Calu3 (cell line): ENCODE measurements around the gene TLCD2. TPM values are rescaled to one million over a fixed set of nuclear protein-coding genes. Genes with fewer than 3 reads are reported as not detected.

Experiments
- Bru-seq: library from RNA; stranded (reverse); fragments of 400-500 nt; gene quantifications from one replicate; lab custom pipeline; 2021; lab: Mats Ljungman, UMichigan
- BruChase-seq, 2 experiments: library from RNA; stranded (reverse); fragments of 400-500 nt; gene quantifications; one replicate each; lab custom pipeline; 2021; lab: Mats Ljungman, UMichigan
- BruUV-seq: library from RNA; stranded (reverse); fragments of 400-500 nt; replicated peaks from 2 replicates; lab custom pipeline; 2021; lab: Mats Ljungman, UMichigan
- CTCF ChIA-PET: fragments of 300-600 bp; sonication (Branson Sonifier 250); formaldehyde crosslinking; loops from one replicate; lab custom pipeline; 2022; ENCODE audit warnings: antibody characterized with exemption; lab: Charles Lee
- DNase-seq: peaks from one replicate; pipeline ENCODE4 v3.0.0; 2022
- H3K27ac Mint-ChIP-seq: one replicate; pipeline ENCODE4 v1.8.0; 2022; ENCODE audit warnings: mixed read lengths; ENCODE audit not compliant: unreplicated experiment
- H3K27me3 Mint-ChIP-seq: one replicate; pipeline ENCODE4 v1.8.0; 2022; ENCODE audit warnings: mixed read lengths; ENCODE audit not compliant: unreplicated experiment
- H3K36me3 Mint-ChIP-seq: one replicate; pipeline ENCODE4 v1.8.0; 2022; ENCODE audit warnings: mild to moderate bottlenecking, moderate library complexity, mixed read lengths; ENCODE audit not compliant: insufficient read depth, unreplicated experiment
- H3K4me1 Mint-ChIP-seq: one replicate; pipeline ENCODE4 v1.8.0; 2022; ENCODE audit warnings: mild to moderate bottlenecking, low read depth, mixed read lengths; ENCODE audit not compliant: unreplicated experiment
- H3K4me3 Mint-ChIP-seq: one replicate; pipeline ENCODE4 v1.8.0; 2022; ENCODE audit warnings: mild to moderate bottlenecking, low read depth, moderate library complexity, mixed read lengths; ENCODE audit not compliant: unreplicated experiment
- H3K9me3 Mint-ChIP-seq: one replicate; pipeline ENCODE4 v1.8.0; 2022; ENCODE audit warnings: low read depth, mixed read lengths; ENCODE audit not compliant: unreplicated experiment
- CTCF ChIP-seq: fragments of 200-600 bp; IDR thresholded peaks from one replicate; pipeline ENCODE4 v1.8.0; 2022; ENCODE audit warnings: antibody characterized with exemption; ENCODE audit not compliant: unreplicated experiment
- intact Hi-C: fragments of 100-400 bp; cut with micrococcal nuclease; formaldehyde crosslinking; loops from one replicate; pipeline ENCODE4 v1.10.0; 2022; ENCODE audit not compliant: unreplicated experiment
- long read RNA-seq: library from polyadenylated mRNA; stranded (forward); transcript quantifications from one replicate; pipeline ENCODE4 v2.0.0, GENCODE V29; 2022
- total RNA-seq: library from RNA; stranded (reverse); gene quantifications from 2 replicates; pipeline ENCODE4 v1.2.3, GENCODE V29; 2022

TLCD2 gene
- total RNA-seq (5.9 and 6.7 TPM in 2 replicates), Bru-seq, nascent RNA (percentile 59 among the genes with signal in this experiment), BruChase-seq, experiment 1, labeled RNA remaining after a 6-hour chase (percentile 84 among the genes with signal in this experiment), BruChase-seq, experiment 2, labeled RNA remaining after a 2-hour chase (percentile 72 among the genes with signal in this experiment)
- long read RNA-seq, full-length matches to known transcripts = 1 of 2 reads
- long read RNA-seq, partial matches to known transcripts = 0 of 2 reads
- long read RNA-seq, other reads (novel, unspliced or antisense) = 1 of 2 reads

GRCh38 chr17:1709971-1710806, at the start of gene TLCD2:
Gene TLCD2 (minus strand): TSS chr17:1710377. CDS start chr17:1710242, 135 bp downstream.
- H3K9me3 Mint-ChIP-seq = no peaks in the 10 kb centered on the region
- DNase-seq = peak; percentile 75
- BruUV-seq = no TSS peak
- peak within 1 kb of the TSS; percentile 74 for H3K4me3 Mint-ChIP-seq
- no peak for TF ChIP-seq CTCF
- intact Hi-C loops = no loop called here
- H3K27ac Mint-ChIP-seq = peak within 1 kb of the TSS; percentile 63
- peaks cover 9% of the 10 kb centered on the region for H3K27me3 Mint-ChIP-seq
- H3K4me1 Mint-ChIP-seq = peaks cover 9% of the 10 kb centered on the region
- peaks cover 60% of the 10 kb centered on the region for H3K36me3 Mint-ChIP-seq
- CTCF ChIA-PET = no interaction called here

- H3K9me3 Mint-ChIP-seq = no peaks in the 10 kb centered on the region
- CTCF ChIA-PET = no interaction called here
- TF ChIP-seq CTCF = no peak
Observed at GRCh38 chr17:1759529-1759928, 49.4 kb upstream of the TLCD2 start.

GRCh38 chr17:1758807-1759206, 48.6 kb upstream of the TLCD2 start:
- TF ChIP-seq CTCF = no peak
- Mint-ChIP-seq H3K27me3 (peaks cover 12% of the 10 kb centered on the region), H3K27ac (no peak overlapping the region), H3K4me3 (no peak overlapping the region), H3K36me3 (no peaks in the 10 kb centered on the region), H3K4me1 (no peaks in the 10 kb centered on the region), H3K9me3 (no peaks in the 10 kb centered on the region)
- DNase-seq = no peak
- no TSS peak for BruUV-seq
- intact Hi-C loops = no loop called here
- CTCF ChIA-PET = no interaction called here

More at GRCh38 chr17:1759529-1759928, 49.4 kb upstream of the TLCD2 start:
- no peak for DNase-seq
- no TSS peak for BruUV-seq
- H3K36me3 Mint-ChIP-seq = no peaks in the 10 kb centered on the region
- no peak overlapping the region for H3K27ac Mint-ChIP-seq
- intact Hi-C loops = no loop called here
- H3K4me1 Mint-ChIP-seq = no peaks in the 10 kb centered on the region
- no peak overlapping the region for H3K4me3 Mint-ChIP-seq
- peaks cover 12% of the 10 kb centered on the region for H3K27me3 Mint-ChIP-seq

GRCh38 chr17:1755827-1756262, 45.7 kb upstream of the TLCD2 start:
- CTCF ChIA-PET = no interaction called here
- Mint-ChIP-seq H3K4me1 (no peaks in the 10 kb centered on the region), H3K27me3 (peaks cover 12% of the 10 kb centered on the region), H3K9me3 (no peaks in the 10 kb centered on the region), H3K27ac (no peak overlapping the region), H3K4me3 (no peak overlapping the region), H3K36me3 (no peaks in the 10 kb centered on the region)
- DNase-seq = no peak
- intact Hi-C loops = no loop called here
- no TSS peak for BruUV-seq
- TF ChIP-seq CTCF = no peak
